Breast epithelium (tissue), 3 donors: ENCODE results near the gene DEAF1.

Source experiments
- POLR2A ChIP-seq: fragments of 450-650 bp; IDR thresholded peaks from one replicate; pipeline ENCODE4 v1.6.1; 2016; ENCODE audit warnings: antibody characterized with exemption, mild to moderate bottlenecking, moderate library complexity
- TF ChIP-seq, protein P1 (sequence below), 3 donors: fragments of 450-650 bp; IDR thresholded peaks; one replicate each; pipeline ENCODE4 v1.5.1; 2016 to 2017; ENCODE audit warnings: antibody characterized with exemption in 3 of 3, mild to moderate bottlenecking in 3 of 3, moderate library complexity in 3 of 3

DNA sequence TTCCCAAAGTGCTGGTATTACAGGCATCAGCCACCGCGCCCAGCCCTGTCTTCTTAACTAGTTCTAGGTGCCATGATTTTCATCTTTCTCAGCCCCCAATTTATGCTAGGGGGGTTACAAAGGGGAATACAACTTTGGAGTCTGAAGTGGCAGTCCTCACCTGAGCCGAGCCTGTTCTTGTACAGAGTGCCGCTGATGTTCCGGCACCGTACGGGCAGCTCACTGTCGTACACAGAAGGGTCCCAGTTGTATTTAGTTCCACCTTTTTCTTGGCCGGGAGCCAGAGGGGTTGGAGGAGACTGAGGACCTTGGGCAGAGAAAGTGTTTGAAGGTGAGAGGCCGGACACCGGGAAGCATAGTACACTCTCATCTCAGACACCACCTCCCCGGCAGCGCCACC, 7.3 kb downstream of the DEAF1 start:
- TF ChIP-seq, protein P1, sequence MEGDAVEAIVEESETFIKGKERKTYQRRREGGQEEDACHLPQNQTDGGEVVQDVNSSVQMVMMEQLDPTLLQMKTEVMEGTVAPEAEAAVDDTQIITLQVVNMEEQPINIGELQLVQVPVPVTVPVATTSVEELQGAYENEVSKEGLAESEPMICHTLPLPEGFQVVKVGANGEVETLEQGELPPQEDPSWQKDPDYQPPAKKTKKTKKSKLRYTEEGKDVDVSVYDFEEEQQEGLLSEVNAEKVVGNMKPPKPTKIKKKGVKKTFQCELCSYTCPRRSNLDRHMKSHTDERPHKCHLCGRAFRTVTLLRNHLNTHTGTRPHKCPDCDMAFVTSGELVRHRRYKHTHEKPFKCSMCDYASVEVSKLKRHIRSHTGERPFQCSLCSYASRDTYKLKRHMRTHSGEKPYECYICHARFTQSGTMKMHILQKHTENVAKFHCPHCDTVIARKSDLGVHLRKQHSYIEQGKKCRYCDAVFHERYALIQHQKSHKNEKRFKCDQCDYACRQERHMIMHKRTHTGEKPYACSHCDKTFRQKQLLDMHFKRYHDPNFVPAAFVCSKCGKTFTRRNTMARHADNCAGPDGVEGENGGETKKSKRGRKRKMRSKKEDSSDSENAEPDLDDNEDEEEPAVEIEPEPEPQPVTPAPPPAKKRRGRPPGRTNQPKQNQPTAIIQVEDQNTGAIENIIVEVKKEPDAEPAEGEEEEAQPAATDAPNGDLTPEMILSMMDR (IDR thresholded peaks at IDR 0.05), result no peak
- no peak for TF ChIP-seq POLR2A
